ENCODE measurements around the gene DPEP3.

DNA sequence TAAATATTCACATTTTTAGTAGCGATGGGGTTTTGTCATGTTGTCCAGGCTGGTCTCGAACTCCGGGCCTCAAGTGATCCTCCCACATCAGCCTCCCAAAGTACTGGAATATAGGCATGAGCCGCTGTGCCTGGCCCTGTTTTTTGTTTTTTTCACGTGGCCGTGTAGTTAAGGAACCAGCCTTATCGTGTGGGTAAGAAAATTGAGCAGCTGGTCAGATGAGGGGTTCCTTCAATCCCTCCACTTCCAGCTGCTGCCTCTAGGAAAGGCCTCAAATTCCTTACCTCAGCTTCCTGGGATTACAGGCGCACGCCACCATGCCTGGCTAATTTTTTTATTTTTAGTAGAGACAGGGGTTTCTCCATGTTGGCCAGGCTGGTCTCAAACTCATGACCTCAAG lies 24.9 kb upstream of the DPEP3 start:
- TF ChIP-seq POLR2AphosphoS5 (IDR thresholded peaks at IDR 0.05; ENCODE audit: low read depth, low read length) (no peak), SIN3A (IDR thresholded peaks at IDR 0.05; ENCODE audit: borderline replicate concordance, insufficient read depth, low read length) (no peak), REST (IDR thresholded peaks at IDR 0.05; ENCODE audit: insufficient read depth in 1 of 2, low read depth in 2 of 2, low read length in 2 of 2) (no peak), TAF1 (IDR thresholded peaks at IDR 0.05; ENCODE audit: borderline replicate concordance, insufficient read depth, low read length) (no peak), FOXP2 (optimal IDR thresholded peaks at IDR 0.05; ENCODE audit: borderline replicate concordance, extremely low read depth, extremely low read length, insufficient read depth) (no peak)
